ENCODE data around the gene PARD6A.

PARD6A gene

GRCh38 chr16:67668495-67669157 lies 7.9 kb downstream of the PARD6A start:
- H2AFZ ChIP-seq (ENCODE audit: low read depth, low read length): no peak overlapping the region
- TF ChIP-seq CTCF (IDR thresholded peaks at IDR 0.05; ENCODE audit: low read depth, low read length): peak; percentile 45
- no peak for TF ChIP-seq EZH2phosphoT487 (IDR thresholded peaks at IDR 0.05; ENCODE audit: low read depth)

GRCh38 chr16:67669499-67670101 lies 8.8 kb downstream of the PARD6A start:
- Histone ChIP-seq H3K27me3 (ENCODE audit: low read depth, low read length) (no peaks in the 10 kb centered on the region), H2AFZ (ENCODE audit: low read depth, low read length) (no peak overlapping the region), H3K36me3 (replicated peaks; ENCODE audit: low read depth, low read length) (no peaks in the 10 kb centered on the region), H3K79me2 (ENCODE audit: low read length) (no peaks in the 10 kb centered on the region), H3K4me1 (ENCODE audit: low read length) (peaks cover 54% of the 10 kb centered on the region), H3K9ac (ENCODE audit: low read length) (no peak overlapping the region; the same call in 1 of the 2 replicates), H3K27ac (ENCODE audit: low read length) (no peak overlapping the region), H3K4me3 (ENCODE audit: low read length) (no peak overlapping the region), H4K20me1 (ENCODE audit: insufficient read depth, low read length) (no peaks in the 10 kb centered on the region), H3K9me3 (ENCODE audit: insufficient read depth, low read length) (no peaks in the 10 kb centered on the region), H3K4me2 (ENCODE audit: low read length) (peak overlapping the region; percentile 99)
- no peak for TF ChIP-seq CTCF (IDR thresholded peaks at IDR 0.05; ENCODE audit: low read depth, low read length)
- TF ChIP-seq EZH2phosphoT487 (IDR thresholded peaks at IDR 0.05; ENCODE audit: low read depth): no peak

More at GRCh38 chr16:67668495-67669157, 7.9 kb downstream of the PARD6A start:
- H3K79me2 ChIP-seq (ENCODE audit: low read length): no peaks in the 10 kb centered on the region
- H3K9ac ChIP-seq (ENCODE audit: low read length): peak overlapping the region; percentile 53
- H3K27me3 ChIP-seq (ENCODE audit: low read depth, low read length): no peaks in the 10 kb centered on the region
- H3K36me3 ChIP-seq (replicated peaks; ENCODE audit: low read depth, low read length): no peaks in the 10 kb centered on the region
- H3K9me3 ChIP-seq (ENCODE audit: insufficient read depth, low read length): no peaks in the 10 kb centered on the region
- H3K4me3 ChIP-seq (ENCODE audit: low read length): peak overlapping the region; percentile 92
- peak overlapping the region; percentile 99 for H3K4me2 ChIP-seq (ENCODE audit: low read length)
- H4K20me1 ChIP-seq (ENCODE audit: insufficient read depth, low read length): no peaks in the 10 kb centered on the region
- peaks cover 49% of the 10 kb centered on the region for H3K4me1 ChIP-seq (ENCODE audit: low read length)
- peak overlapping the region; percentile 85 for H3K27ac ChIP-seq (ENCODE audit: low read length)

GRCh38 chr16:67672306-67672705 lies 11.5 kb downstream of the PARD6A start:
- TF ChIP-seq CTCF (IDR thresholded peaks at IDR 0.05; ENCODE audit: low read depth, low read length) (no peak), EZH2phosphoT487 (IDR thresholded peaks at IDR 0.05; ENCODE audit: low read depth) (no peak)
- Histone ChIP-seq H2AFZ (ENCODE audit: low read depth, low read length) (no peak overlapping the region), H3K27me3 (ENCODE audit: low read depth, low read length) (no peaks in the 10 kb centered on the region), H4K20me1 (ENCODE audit: insufficient read depth, low read length) (no peaks in the 10 kb centered on the region), H3K4me3 (ENCODE audit: low read length) (no peak overlapping the region), H3K27ac (ENCODE audit: low read length) (no peak overlapping the region), H3K9me3 (ENCODE audit: insufficient read depth, low read length) (no peaks in the 10 kb centered on the region), H3K4me2 (ENCODE audit: low read length) (no peak overlapping the region; the same call in 1 of the 2 replicates), H3K9ac (ENCODE audit: low read length) (no peak overlapping the region), H3K79me2 (ENCODE audit: low read length) (no peaks in the 10 kb centered on the region), H3K4me1 (ENCODE audit: low read length) (peaks cover 45% of the 10 kb centered on the region), H3K36me3 (replicated peaks; ENCODE audit: low read depth, low read length) (no peaks in the 10 kb centered on the region)

- H3K79me2 ChIP-seq (ENCODE audit: low read length): no peaks in the 10 kb centered on the region
- no peak overlapping the region for H3K4me3 ChIP-seq (ENCODE audit: low read length)
- peak; percentile 89 for TF ChIP-seq CTCF (IDR thresholded peaks at IDR 0.05; ENCODE audit: low read depth, low read length)
- TF ChIP-seq EZH2phosphoT487 (IDR thresholded peaks at IDR 0.05; ENCODE audit: low read depth): no peak
- H4K20me1 ChIP-seq (ENCODE audit: insufficient read depth, low read length): no peaks in the 10 kb centered on the region
- H3K27me3 ChIP-seq (ENCODE audit: low read depth, low read length): no peaks in the 10 kb centered on the region
- no peak overlapping the region for H3K9ac ChIP-seq (ENCODE audit: low read length)
- no peaks in the 10 kb centered on the region for H3K9me3 ChIP-seq (ENCODE audit: insufficient read depth, low read length)
- H3K4me2 ChIP-seq (ENCODE audit: low read length): peak overlapping the region; percentile 55
- H3K4me1 ChIP-seq (ENCODE audit: low read length): peaks cover 38% of the 10 kb centered on the region
- no peaks in the 10 kb centered on the region for H3K36me3 ChIP-seq (replicated peaks; ENCODE audit: low read depth, low read length)
- H2AFZ ChIP-seq (ENCODE audit: low read depth, low read length): no peak overlapping the region
- H3K27ac ChIP-seq (ENCODE audit: low read length): no peak overlapping the region
Observed at GRCh38 chr16:67672739-67673662, 12.2 kb downstream of the PARD6A start.
